Pancreas (tissue), 10 donors: Measurements from ENCODE around the gene ITPR1. TPM values are rescaled to one million over a fixed set of nuclear protein-coding genes. Genes with fewer than 3 reads are reported as not detected.

ENCODE experiments used
- ATAC-seq, 4 donors: fragments of 200-7000 bp; cut with Tn5 transposase; one replicate each; pipeline versions ENCODE4 v1.8.0 to v1.9.1; 2020; ENCODE audit warnings: mild to moderate bottlenecking in 4 of 4, moderate library complexity in 4 of 4
- DNase-seq, 6 donors: peaks; one replicate each; pipeline ENCODE4 v3.0.0-alpha.2; 2020
- FAIRE-seq: peaks from 2 replicates; lab custom pipeline; 2012; peaks lifted over from hg19 to GRCh38; lab: Jason Lieb, UNC
- H3K27ac ChIP-seq, 4 donors: fragments of 200-600 bp; sonication (generic); 1 replicate in 3 of 4; 2 replicates in 1 of 4; pipeline versions ENCODE4 v1.5.0 to v1.8.0; 2020
- H3K27me3 ChIP-seq, 4 donors: fragments of 200-600 bp; one replicate each; pipeline ENCODE4 v1.8.0; 2021
- H3K36me3 ChIP-seq, 3 donors: fragments of 200-600 bp; sonication (generic) in 1 of 3; one replicate each; pipeline versions ENCODE4 v1.5.0 to v1.8.0; 2020 to 2021
- H3K4me1 ChIP-seq, 3 donors: fragments of 200-600 bp; one replicate each; pipeline ENCODE4 v1.8.0; 2021
- H3K4me3 ChIP-seq, 4 donors: fragments of 200-600 bp; sonication (generic) in 2 of 4; one replicate each; pipeline versions ENCODE4 v1.5.0 to v1.8.0; 2020 to 2021
- H3K9me3 ChIP-seq, 4 donors: fragments of 200-600 bp; one replicate each; pipeline ENCODE4 v1.8.0; 2021
- CTCF ChIP-seq, 4 donors: fragments of 200-600 bp; sonication (generic) in 3 of 4; IDR thresholded peaks; one replicate each; pipeline versions ENCODE4 v1.5.0 to v1.8.0; 2021; ENCODE audit warnings: antibody characterized with exemption in 4 of 4
- WGBS, 2 donors: extraction: QIAGEN DNeasy Blood & Tissue Kit; methylation state at CpG; one replicate each; pipeline ENCODE4 v1.1.7; 2013; 5-methylcytosine and 5-hydroxymethylcytosine counted together
- intact Hi-C, 3 donors: fragments of 100-400 bp; cut with DNase I; formaldehyde crosslinking; loops; one replicate each; pipeline versions ENCODE4 v1.11.1 to v1.14.2; 2022
- polyA plus RNA-seq, 2 donors: library from polyadenylated mRNA; stranded (reverse); fragments of 200-250 nt; gene quantifications; one replicate each; pipeline ENCODE4 v1.2.3, GENCODE V29; 2013
- total RNA-seq, 6 donors: library from RNA; stranded (reverse); fragmentation: NEBNext Ultra II Directional in 4 of 6; extraction: Animal tissue kit (Norgen Biotek cat#: 25700) in 4 of 6; gene quantifications; one replicate each; pipeline versions ENCODE4 v1.2.1 to v1.2.4, GENCODE V29; 2021 to 2023
- donor health status: healthy with polysubstance abuse.
- donor health status: DM: no; HTN: no; CAD: no; lungs with moderate emphysema.
- donor health status: DM: no; HTN: no; CAD: no.
- donor health status: control.
- donor health status: control.
- donor health status: Bipolar disorder and iron deficiency.
- donor health status: DM: yes; HTN: yes; CAD: no.
- donor health status: DM: no; HTN: no; CAD: no.
- donor health status: DM: no; HTN: no; CAD: no.
- donor health status: DM: yes; HTN: yes; CAD: no.

Gene ITPR1
- total and polyA plus RNA-seq, 8 donors, result 4.5 to 19.1 (median 10.1) TPM

- DNase-seq (no peak), ATAC-seq (no peak), FAIRE-seq (no peak)
- no peak for TF ChIP-seq CTCF (IDR thresholded peaks at IDR 0.05)
- WGBS, 2 donors, result 72 to 75% methylated on average over 3 of the region's 3 CpGs
- no peak overlapping the region for H3K4me3 ChIP-seq
- no peaks in the 10 kb centered on the region for H3K36me3 ChIP-seq
- H3K27me3 ChIP-seq, result no peaks in the 10 kb centered on the region
- intact Hi-C loops, result no loop called here
- H3K27ac ChIP-seq, result peak overlapping the region in 1 of 4 donors; percentile 24
- H3K9me3 ChIP-seq, result no peaks in the 10 kb centered on the region
- peaks cover 19 to 42% (median 27%) of the 10 kb centered on the region in 3 donors for H3K4me1 ChIP-seq
Measured at GRCh38 chr3:4744405-4745234, 251.5 kb downstream of the ITPR1 start.

- Histone ChIP-seq H3K4me3 (no peak overlapping the region), H3K4me1 (peaks cover 19 to 47% (median 32%) of the 10 kb centered on the region in 3 donors), H3K36me3 (no peaks in the 10 kb centered on the region), H3K9me3 (no peaks in the 10 kb centered on the region), H3K27me3 (no peaks in the 10 kb centered on the region), H3K27ac (no peak overlapping the region)
- DNase-seq, result no peak
- no peak for ATAC-seq
- WGBS, 2 donors, result 73 to 74% methylated on average over 7 of the region's 7 CpGs
- TF ChIP-seq CTCF (IDR thresholded peaks at IDR 0.05), result no peak
- FAIRE-seq, result no peak
- intact Hi-C loops, result no loop called here
Measured at GRCh38 chr3:4745235-4745610, 252.1 kb downstream of the ITPR1 start.

GRCh38 chr3:4746241-4746958 lies 253.3 kb downstream of the ITPR1 start:
- DNase-seq (no peak), FAIRE-seq (no peak), ATAC-seq (no peak)
- Histone ChIP-seq H3K36me3 (no peaks in the 10 kb centered on the region), H3K9me3 (no peaks in the 10 kb centered on the region), H3K27me3 (no peaks in the 10 kb centered on the region), H3K27ac (no peak overlapping the region), H3K4me3 (no peak overlapping the region), H3K4me1 (peaks cover 20 to 47% (median 37%) of the 10 kb centered on the region in 3 donors)
- intact Hi-C loops, result no loop called here
- WGBS, 2 donors, result 80 to 86% methylated on average over 11 of the region's 11 CpGs
- no peak for TF ChIP-seq CTCF (IDR thresholded peaks at IDR 0.05)

- H3K27ac ChIP-seq, result no peak overlapping the region
- ATAC-seq (no peak), FAIRE-seq (no peak), DNase-seq (no peak)
- intact Hi-C loops, result no loop called here
- H3K36me3 ChIP-seq, result no peaks in the 10 kb centered on the region
- H3K9me3 ChIP-seq, result no peaks in the 10 kb centered on the region
- 50 to 56% methylated on average over 1 of the region's 1 CpG for WGBS, 2 donors
- no peak overlapping the region for H3K4me3 ChIP-seq
- H3K27me3 ChIP-seq, result no peaks in the 10 kb centered on the region
- no peak for TF ChIP-seq CTCF (IDR thresholded peaks at IDR 0.05)
- peaks cover 7 to 45% (median 32%) of the 10 kb centered on the region in 3 donors for H3K4me1 ChIP-seq
Measured at GRCh38 chr3:4748127-4748526, 255.0 kb downstream of the ITPR1 start.
